Mammary epithelial cell (primary cell): ENCODE data around the gene PAPPA2.

Source experiments
- CTCF ChIP-seq, 2 donors: IDR thresholded peaks in 1 of 2; conservative IDR thresholded peaks in 1 of 2; 2 replicates each; pipeline ENCODE4 v1.5.1; 2011 to 2012; ENCODE audit warnings: inconsistent platforms in 2 of 2, low read length in 2 of 2, mild to moderate bottlenecking in 2 of 2, control low read depth in 1 of 2, low read depth in 1 of 2; ENCODE audit not compliant: insufficient read depth in 1 of 2; ENCODE audit errors: extremely low read depth in 1 of 2
- EZH2 ChIP-seq: IDR thresholded peaks from 2 replicates; pipeline ENCODE4 v1.6.1; 2012; ENCODE audit warnings: low read length, inconsistent platforms, borderline replicate concordance

GRCh38 chr1:176469450-176470010 is 6.6 kb downstream of the PAPPA2 start:
- TF ChIP-seq CTCF (conservative IDR thresholded peaks at IDR 0.05 in 1 of 2, IDR thresholded peaks at IDR 0.05 in 1 of 2; ENCODE audit: extremely low read depth in 1 of 2, insufficient read depth in 1 of 2, low read depth in 1 of 2, low read length in 2 of 2) (no peak), EZH2 (no peak)
